Bronchial epithelial cell (primary cell): ENCODE data around the gene POMT1. TPM values are rescaled to one million over a fixed set of nuclear protein-coding genes. Genes with fewer than 3 reads are reported as not detected.
"Not testable (repeated sequence)": the region's sequence is repeated elsewhere in the genome, so short reads cannot be mapped to it uniquely, and the experiment has no call there.

Experiments used
- DNase-seq: peaks from one replicate; pipeline ENCODE4 v3.0.0-alpha.2; 2010; ENCODE audit warnings: low read depth
- FAIRE-seq: peaks from 2 replicates; lab custom pipeline; 2011; peaks lifted over from hg19 to GRCh38; lab: Jason Lieb, UNC
- H3K27me3 ChIP-seq: 2 replicates; pipeline ENCODE4 v1.5.1; 2011; ENCODE audit warnings: low read length; ENCODE audit not compliant: control insufficient read depth, insufficient read depth
- H3K36me3 ChIP-seq: 2 replicates; pipeline ENCODE4 v1.5.1; 2011; ENCODE audit warnings: low read length; ENCODE audit not compliant: control insufficient read depth, insufficient read depth
- H3K4me3 ChIP-seq: 2 replicates; pipeline ENCODE4 v1.5.1; 2011; ENCODE audit warnings: mild to moderate bottlenecking, low read depth, low read length, control low read depth
- total RNA-seq: library from RNA; depleted of rRNA; stranded (reverse); fragments of >200 nt; gene quantifications from 2 replicates; pipeline ENCODE4 v1.2.1, GENCODE V29; 2014
- TF ChIP-seq, protein P1 (sequence below): IDR thresholded peaks from 2 replicates; pipeline ENCODE4 v1.5.1; 2011; ENCODE audit warnings: mild to moderate bottlenecking, moderate library complexity, low read length, control low read depth, inconsistent platforms; ENCODE audit not compliant: insufficient read depth, severe bottlenecking

POMT1 gene
- total RNA-seq, 1 donor from 2014 or later = 13.7 TPM

DNA sequence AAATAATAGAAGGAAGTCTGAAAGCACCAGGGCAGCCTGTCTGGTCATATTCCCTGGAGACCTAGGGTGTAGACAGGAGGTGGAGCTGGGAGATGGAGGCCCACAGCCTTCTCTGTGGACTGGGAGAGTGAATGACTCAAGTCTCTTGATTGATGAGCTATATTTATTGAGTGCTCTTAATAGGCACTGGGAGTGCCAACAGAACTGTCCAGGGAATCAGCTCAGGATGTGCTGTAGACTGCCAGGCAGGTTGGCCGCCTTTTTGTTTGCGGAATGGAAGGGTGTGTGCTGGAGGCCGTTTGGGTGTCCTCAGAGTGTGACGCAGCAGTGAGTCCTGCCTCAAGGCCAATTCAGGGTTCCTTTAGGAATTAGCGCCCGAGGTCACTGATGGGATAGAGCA is 33.4 kb upstream of the POMT1 start:
- Histone ChIP-seq H3K27me3 (no peaks in the 10 kb centered on the region), H3K4me3 (no peak overlapping the region), H3K36me3 (peaks cover 35% of the 10 kb centered on the region)
- no peak for FAIRE-seq
- TF ChIP-seq, protein P1, sequence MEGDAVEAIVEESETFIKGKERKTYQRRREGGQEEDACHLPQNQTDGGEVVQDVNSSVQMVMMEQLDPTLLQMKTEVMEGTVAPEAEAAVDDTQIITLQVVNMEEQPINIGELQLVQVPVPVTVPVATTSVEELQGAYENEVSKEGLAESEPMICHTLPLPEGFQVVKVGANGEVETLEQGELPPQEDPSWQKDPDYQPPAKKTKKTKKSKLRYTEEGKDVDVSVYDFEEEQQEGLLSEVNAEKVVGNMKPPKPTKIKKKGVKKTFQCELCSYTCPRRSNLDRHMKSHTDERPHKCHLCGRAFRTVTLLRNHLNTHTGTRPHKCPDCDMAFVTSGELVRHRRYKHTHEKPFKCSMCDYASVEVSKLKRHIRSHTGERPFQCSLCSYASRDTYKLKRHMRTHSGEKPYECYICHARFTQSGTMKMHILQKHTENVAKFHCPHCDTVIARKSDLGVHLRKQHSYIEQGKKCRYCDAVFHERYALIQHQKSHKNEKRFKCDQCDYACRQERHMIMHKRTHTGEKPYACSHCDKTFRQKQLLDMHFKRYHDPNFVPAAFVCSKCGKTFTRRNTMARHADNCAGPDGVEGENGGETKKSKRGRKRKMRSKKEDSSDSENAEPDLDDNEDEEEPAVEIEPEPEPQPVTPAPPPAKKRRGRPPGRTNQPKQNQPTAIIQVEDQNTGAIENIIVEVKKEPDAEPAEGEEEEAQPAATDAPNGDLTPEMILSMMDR = no peak
- no peak for DNase-seq

DNA sequence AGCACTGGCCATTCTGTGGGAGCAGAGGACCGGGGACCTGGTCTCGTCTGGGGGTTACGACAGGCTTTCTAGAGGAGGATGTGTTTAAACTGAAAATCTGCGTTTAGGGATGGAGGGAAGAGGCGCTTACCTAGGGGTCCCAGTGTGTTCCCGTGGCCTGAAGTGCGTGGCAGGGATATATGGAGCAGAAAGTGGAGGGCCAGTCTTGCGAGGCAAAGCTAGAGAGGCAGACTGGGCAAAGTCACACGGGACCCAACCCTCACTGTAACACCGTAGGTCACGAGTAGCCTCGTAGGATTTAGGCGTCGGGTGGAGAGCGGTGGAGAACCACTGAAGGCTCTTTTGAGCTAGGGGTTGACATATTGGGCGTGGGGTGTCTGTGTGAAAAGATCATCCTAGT is 32.8 kb upstream of the POMT1 start:
- Histone ChIP-seq H3K4me3 (no peak overlapping the region), H3K36me3 (peaks cover 33% of the 10 kb centered on the region), H3K27me3 (no peaks in the 10 kb centered on the region)
- FAIRE-seq (no peak), DNase-seq (no peak)
- TF ChIP-seq, protein P1 = no peak

DNA sequence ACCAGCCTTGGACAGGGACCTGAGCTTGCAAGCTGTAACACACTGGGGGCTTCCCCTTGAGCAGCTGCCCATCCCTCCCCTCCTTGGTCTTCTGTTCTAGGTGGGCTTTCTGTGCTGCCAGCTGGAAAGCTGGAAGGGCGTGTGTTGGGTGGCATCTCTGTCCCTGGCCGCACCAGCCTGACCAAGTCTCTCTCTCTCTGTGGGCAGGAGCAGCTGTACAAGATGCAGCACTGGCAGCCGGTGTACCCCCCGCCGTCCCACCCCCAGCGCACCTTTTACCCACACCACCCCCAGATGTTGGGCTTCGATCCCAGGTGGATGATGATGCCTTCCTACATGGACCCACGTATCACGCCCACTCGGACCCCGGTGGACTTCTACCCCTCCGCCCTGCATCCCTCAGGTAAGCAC is 32.1 kb upstream of the POMT1 start:
- FAIRE-seq (no peak), DNase-seq (no peak)
- peaks cover 36% of the 10 kb centered on the region for H3K36me3 ChIP-seq
- H3K4me3 ChIP-seq = no peak overlapping the region
- no peaks in the 10 kb centered on the region for H3K27me3 ChIP-seq
- TF ChIP-seq, protein P1 = no peak

DNA sequence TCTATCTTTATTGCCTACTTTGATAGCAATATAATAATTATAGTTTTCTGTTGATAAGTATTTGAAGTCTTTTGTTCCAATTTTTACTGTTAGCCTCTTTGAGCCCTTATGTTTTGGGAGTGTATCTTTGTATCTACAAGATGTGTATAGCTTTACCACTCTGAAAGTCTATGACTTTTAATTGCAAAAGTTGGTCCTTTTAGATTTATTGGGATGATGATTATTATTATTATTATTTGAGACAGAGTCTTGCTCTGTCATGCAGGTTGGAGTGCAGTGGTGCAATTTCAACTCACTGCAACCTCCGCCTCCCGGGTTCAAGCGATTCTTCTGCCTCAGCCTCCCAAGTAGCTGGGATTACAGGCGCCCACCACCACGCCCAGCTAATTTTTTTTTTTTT is 30.6 kb upstream of the POMT1 start:
- H3K27me3 ChIP-seq, FAIRE-seq, H3K4me3 ChIP-seq, DNase-seq: not testable (repeated sequence)
- H3K36me3 ChIP-seq = peaks cover 49% of the 10 kb centered on the region

DNA sequence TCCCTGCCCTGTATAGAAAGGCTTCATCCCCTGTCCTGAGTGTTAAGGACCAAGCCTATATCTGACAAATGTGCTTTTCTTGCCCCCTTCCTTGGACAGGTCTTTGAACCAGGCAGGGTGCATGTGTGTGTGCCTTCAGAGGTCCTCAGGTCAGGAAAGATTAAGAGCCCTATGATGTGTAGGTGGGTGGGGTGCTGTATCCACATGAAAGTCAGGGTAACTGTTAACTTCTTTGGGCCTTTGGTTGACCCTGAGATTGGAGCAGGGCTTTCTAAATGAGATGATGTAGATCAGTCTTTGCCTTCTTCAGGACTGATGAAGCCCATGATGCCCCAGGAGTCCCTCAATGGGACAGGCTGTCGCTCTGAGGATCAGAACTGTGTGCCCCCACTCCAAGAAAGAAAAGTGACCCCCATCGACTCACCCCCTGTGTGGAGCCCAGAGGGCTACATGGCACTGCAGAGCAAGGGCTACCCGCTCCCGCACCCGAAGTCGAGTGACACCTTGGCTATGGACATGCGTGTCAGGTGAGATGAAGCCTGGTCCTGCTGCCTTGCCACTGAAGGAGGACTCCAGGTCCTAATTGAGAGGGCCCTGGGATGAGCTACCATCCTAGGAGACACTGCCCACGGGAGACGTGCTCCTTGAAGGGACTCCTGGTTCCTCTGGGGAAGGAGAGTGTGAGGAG is 29.4 kb upstream of the POMT1 start:
- H3K36me3 ChIP-seq = peaks cover 50% of the 10 kb centered on the region
- DNase-seq = no peak

DNA sequence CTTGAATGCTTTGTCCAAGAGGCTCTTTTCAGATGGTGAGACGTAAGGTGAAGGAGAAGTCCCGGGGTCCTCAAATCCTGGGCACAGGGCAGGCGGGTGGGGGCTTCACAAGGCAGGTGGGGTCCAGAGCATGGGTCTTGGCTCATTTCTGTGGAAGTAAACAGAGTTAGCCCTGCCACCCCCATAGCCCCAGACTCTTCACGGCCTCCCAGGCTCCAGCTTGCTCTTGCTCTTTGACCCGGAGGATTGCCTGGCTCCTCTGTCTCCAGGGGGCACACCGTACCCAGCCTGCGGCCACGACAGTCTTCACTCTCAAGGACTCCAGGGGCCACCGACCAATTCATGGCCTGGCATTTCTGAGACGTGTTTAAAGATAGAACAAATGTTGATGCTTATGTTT is 28.8 kb upstream of the POMT1 start:
- Histone ChIP-seq H3K36me3 (peaks cover 51% of the 10 kb centered on the region), H3K4me3 (no peak overlapping the region), H3K27me3 (no peaks in the 10 kb centered on the region)
- DNase-seq (no peak), FAIRE-seq (no peak)
- TF ChIP-seq, protein P1 = no peak

More for the DNA sequence above, 29.4 kb upstream of the POMT1 start:
- H3K27me3 ChIP-seq = no peaks in the 10 kb centered on the region
- TF ChIP-seq, protein P1 = no peak
- H3K4me3 ChIP-seq = no peak overlapping the region
- no peak for FAIRE-seq
